HT-29 (cell line): ENCODE data around the gene NIPBL. TPM values are rescaled to one million over a fixed set of nuclear protein-coding genes. Genes with fewer than 3 reads are reported as not detected.
"Not testable (repeated sequence)": the region's sequence is repeated elsewhere in the genome, so short reads cannot be mapped to it uniquely, and the experiment has no call there.

Source experiments
- DNase-seq: peaks from one replicate; pipeline ENCODE4 v3.0.0-alpha.2; 2015; ENCODE audit warnings: low spot score
- total RNA-seq: library from RNA; depleted of rRNA; stranded (reverse); fragments of >200 nt; shearing (Covaris generic); gene quantifications from 2 replicates; pipeline ENCODE4 v1.2.3, GENCODE V29; 2014; rRNA removed

NIPBL gene
- 11.0 and 11.2 TPM in 2 replicates for total RNA-seq

GRCh38 chr5:36876299-36876964 is at the start of gene NIPBL:
Gene NIPBL, plus strand, starts transcription at chr5:36876769. Its CDS starts 76,928 bp downstream, at chr5:36953697.
- peak; percentile 96 for DNase-seq

GRCh38 chr5:36832274-36832673 is 44.3 kb upstream of the NIPBL start:
- no peak for DNase-seq

- no peak for DNase-seq
Measured at GRCh38 chr5:36836831-36837230, 39.7 kb upstream of the NIPBL start.

DNA sequence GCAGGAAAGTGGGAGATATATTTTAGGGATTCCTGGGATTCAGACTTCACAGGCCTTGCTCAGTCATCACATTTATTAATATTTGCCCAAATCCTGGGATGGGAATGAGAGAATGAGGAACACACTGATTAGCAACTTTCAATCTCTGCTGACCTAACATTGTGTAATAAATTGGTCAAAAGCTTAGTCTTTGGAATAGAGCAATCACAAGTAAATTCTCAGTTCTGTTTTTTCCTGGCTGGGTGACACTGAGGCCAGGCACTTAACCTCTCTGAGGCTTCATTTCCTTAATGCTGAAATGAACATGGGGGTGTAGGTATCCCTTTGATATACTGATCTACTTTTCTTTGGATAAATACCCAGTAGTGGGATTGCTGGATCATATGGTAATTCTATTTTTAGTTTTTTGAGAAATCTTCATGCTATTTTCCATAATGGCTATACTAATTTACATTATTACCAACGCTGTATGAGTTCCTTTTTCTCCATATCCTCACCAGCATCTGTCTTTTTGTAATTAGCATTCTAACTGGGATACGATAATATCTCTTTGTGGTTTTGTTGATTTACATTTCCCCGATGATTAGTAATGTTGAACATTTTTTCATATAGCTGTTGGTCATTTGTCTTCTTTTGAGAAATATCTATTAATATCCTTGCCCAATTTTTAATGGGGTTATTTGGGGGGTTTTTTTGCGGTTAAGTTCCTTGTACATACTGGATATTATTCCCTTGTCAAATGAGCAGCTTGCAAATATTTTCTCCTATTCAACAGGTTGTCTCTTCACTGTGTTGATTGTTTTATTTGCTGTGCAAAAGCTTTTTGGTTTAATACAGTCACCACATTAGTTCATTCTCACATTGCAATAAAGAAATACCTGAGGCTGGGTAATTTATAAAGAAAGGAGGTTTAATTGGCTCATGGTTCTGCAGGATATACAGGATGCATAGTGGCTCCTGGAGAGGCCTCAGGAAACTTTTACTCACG is 36.8 kb upstream of the NIPBL start:
- DNase-seq = no peak

- DNase-seq = no peak
Measured at GRCh38 chr5:36841677-36842076, 34.9 kb upstream of the NIPBL start.

DNA sequence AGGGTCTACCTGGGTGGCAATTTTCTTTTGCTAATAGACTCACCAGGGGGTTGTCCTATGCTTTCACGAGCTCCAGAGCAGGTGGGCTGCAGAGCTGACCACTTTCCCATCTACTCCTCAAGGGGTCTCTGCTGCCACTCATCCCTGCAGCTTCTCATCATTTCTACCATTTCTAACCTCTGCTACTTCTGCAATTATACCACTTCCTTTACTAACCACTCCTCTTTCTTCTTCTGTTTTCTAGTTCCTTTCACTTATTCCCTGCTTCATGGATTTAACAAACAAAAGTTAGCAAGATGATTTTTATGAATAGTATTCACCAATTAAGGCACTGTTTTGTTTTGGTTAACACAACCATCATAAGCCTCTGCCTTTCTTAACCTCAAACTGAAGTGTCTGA is 34.5 kb upstream of the NIPBL start:
- DNase-seq = no peak

GRCh38 chr5:36844305-36844704 is 32.3 kb upstream of the NIPBL start:
- DNase-seq = no peak

DNA sequence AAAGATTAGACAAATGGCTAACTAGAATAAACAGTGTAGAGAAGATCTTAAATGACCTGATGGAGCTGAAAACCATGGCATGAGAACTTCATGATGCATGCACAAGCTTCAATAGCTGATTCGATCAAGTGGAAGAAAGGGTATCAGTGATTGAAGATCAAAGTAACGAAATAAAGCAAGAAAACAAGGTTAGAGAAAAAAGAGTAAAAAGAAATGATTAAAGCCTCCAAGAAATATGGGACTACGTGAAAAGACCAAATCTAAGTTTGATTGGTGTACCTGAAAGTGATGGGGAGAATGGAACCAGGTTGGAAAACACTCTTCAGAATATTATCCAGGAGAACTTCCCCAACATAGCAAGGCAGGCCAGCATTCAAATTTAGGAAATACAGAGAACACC is 28.0 kb upstream of the NIPBL start:
- DNase-seq = not testable (repeated sequence)

GRCh38 chr5:36852903-36853302 is 23.7 kb upstream of the NIPBL start:
- not testable (repeated sequence) for DNase-seq

- DNase-seq = no peak
Measured at GRCh38 chr5:36854402-36855140, 22.0 kb upstream of the NIPBL start.

DNA sequence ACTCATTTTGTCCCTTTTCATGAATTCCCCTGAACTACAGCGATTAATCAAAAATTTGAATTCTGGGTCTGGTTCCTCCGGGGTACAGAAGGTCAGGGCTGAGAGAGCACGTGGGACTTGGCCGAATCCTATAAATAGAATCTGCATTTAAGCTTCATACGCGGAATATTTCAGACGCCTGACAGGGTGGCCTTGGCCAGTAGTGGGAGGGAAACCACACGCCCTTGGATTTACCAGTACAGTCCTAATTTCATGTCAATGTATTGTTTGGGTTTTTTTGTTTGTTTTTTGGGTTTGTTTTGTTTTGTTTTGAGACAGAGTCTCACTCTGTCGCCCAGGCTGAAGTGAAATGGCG is 21.5 kb upstream of the NIPBL start:
- no peak for DNase-seq

GRCh38 chr5:36861871-36862270 is 14.7 kb upstream of the NIPBL start:
- DNase-seq = no peak

GRCh38 chr5:36870399-36871040 is 6.0 kb upstream of the NIPBL start:
- DNase-seq = peak; percentile 84

GRCh38 chr5:36874465-36874864 is 2.1 kb upstream of the NIPBL start:
- peak; percentile 22 for DNase-seq

GRCh38 chr5:36875051-36875789 is 1.3 kb upstream of the NIPBL start:
- peak; percentile 67 for DNase-seq

DNA sequence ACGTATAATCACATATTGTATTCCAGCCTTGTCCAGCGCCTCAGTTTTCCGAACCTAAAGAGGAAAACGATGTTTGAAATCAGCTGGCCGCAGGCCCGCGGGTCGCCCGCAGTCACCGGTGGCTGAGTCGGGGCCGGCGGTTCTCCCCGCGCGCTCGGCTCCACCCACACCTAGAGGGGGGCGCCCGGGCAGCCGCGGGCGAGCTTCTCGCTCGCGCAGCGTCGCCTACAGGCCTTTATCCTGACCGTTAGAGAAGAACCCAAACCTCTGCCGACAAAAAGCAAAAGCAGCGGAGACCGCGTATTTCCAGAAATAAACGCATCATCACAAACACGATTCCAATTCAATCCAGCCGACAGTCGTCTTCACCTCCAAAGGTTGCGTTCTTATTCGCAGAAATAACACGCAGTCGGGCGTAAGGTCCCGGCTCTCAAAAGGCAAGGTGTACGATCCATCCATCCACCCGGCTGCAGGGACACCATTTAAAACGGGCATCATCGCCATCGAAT is 725 bp upstream of the NIPBL start:
- DNase-seq = peak; percentile 93

DNA sequence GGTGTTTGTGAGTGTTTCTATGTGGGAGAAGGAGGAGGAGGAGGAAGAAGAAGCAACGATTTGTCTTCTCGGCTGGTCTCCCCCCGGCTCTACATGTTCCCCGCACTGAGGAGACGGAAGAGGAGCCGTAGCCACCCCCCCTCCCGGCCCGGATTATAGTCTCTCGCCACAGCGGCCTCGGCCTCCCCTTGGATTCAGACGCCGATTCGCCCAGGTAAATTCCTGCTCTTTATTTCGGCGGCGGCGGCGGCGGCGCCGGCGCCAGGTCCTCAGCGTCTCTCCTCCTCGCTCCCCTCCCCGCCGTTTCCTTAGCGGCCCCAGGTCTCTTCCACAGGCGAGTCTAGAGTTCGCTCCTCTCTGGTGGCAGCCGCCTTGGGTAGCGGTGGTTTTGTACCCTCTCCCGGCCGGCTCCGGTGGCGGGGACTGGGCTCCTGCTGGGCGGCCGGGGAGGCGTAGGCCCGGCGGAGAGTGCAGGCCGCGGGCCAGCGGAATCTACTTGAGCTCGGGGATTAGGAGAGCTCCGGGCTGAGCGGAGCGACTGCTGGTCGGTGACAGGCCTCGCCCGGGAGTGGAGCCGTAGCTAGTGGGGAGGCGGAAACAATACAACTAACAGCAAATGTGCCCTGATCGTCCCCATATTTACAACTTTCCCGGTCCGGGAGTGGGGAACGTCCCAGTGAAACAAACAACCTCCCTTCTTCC is 547 bp downstream of the NIPBL start:
- peak; percentile 74 for DNase-seq

DNA sequence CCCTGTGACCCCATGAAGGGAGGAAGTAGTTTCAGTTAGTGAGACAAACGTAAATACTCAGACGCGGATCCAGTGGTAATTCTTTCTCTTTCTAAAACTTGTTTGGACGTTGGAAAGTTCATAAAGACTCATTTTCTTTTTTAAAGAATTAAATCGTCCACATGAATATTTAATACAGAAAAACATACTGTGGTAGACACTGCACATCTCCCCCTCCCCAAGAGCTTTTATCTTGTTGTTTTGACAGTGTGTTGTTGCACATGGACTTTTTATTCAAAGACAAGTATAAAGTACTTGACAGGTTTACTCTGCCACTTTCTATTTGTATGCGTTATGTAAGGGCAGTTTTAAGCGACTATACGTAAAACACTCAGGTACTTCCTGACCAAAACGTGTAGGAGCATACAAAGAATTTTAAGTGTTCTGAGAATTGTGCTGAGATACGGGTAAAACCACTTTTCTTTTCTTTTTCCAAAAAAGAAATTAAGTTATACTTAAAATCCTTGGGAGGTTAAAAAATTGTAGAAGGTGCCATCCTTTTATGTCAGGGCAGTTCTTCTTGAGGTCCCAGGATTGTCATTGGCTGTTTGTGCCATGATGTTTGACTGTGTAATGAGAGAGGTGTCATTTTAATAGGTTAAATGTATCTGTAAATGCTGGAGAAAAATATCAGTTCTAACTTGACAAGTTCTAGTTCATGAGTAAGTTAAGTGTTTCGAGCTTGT is 1.3 kb downstream of the NIPBL start:
- DNase-seq = peak; percentile 62

DNA sequence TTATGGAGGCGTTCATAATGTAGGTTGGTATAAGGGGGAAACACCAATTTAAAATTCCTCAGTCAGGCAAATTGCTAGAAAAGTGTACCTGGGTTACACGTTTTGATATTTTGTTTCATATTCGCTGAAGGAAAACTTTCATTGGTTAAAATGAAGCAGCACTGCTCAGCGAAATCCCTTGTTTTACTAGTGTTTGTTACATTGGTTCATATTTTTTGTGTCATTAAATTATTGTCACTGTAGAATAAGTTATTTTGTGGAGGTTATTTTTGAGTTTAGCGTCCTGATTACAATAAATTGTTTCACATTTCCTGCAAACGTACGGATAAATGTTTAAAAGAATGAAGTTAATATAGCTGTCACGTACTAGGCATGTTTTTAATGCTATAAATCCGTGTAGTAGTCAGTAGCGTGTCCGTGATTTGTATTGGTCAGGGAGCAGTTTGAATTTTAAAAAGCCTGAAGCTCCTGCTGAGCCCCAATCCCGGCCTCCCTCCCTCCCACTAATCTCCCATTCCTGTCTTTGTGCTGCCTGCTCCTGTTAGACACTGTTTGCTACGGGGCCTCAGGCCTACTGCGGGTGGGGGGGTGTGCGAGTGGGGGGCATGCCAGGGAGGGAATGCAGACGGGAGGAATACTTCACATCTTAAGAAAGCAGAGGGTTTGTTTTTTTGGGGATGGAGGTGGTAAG is 2.0 kb downstream of the NIPBL start:
- peak; percentile 44 for DNase-seq
